ENCODE results near the gene FST.
A peak's percentile ranks its signal among the peaks of the same experiment; 100 is the strongest.

The FST gene, protein sequence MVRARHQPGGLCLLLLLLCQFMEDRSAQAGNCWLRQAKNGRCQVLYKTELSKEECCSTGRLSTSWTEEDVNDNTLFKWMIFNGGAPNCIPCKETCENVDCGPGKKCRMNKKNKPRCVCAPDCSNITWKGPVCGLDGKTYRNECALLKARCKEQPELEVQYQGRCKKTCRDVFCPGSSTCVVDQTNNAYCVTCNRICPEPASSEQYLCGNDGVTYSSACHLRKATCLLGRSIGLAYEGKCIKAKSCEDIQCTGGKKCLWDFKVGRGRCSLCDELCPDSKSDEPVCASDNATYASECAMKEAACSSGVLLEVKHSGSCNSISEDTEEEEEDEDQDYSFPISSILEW

DNA sequence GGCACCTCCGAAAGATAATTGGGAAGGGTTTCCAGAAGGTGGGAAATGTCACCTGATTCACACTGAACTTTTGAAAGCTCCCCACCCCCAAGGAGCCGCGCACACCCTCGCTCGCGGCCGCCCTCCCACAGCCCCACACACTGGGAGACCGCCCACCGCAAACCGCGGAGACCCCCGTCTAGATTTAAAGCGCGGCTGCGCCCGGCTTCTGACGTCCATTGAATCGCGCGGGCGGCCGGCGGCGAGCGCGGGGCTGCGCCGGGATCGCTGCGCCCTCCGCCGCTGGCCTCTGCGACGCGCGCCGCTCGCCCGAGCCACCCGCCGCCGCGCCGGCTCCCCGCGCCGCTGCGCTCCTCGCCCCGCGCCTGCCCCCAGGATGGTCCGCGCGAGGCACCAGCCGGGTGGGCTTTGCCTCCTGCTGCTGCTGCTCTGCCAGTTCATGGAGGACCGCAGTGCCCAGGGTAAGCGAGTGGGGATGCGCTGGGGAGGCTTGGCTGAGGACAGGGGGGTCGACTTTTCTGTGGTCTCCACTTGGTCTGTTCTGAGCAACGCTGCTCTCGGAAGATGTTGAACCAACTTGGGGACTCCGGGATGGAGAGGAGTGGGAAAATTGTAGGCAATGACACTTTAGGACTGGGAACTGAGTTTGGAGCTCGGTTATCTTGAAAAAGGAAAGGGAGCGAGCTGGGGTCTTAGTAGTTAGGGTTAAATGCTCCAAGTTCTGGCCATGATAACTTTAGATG is at the start of gene FST:
Gene FST (plus strand): TSS at position 214 of the 743 bp plus-strand sequence. CDS start 163 bp downstream, at position 377.
- ChIA-PET CTCF (interaction anchor here (0.5 to 0.7 kb wide), 4 partner anchors 169 to 282 kb away, joined by 3 to 7 read pairs (median 4); no protein-coding TSS in a partner anchor), POLR2A (ENCODE audit: low non-redundant PET) (interaction anchor here (0.7 to 0.8 kb wide), 2 partner anchors 52 to 753 kb away, joined by 5 to 10 read pairs; no protein-coding TSS in a partner anchor)
- H3K27ac ChIP-seq: peak within 1 kb of the TSS; percentile 97

DNA sequence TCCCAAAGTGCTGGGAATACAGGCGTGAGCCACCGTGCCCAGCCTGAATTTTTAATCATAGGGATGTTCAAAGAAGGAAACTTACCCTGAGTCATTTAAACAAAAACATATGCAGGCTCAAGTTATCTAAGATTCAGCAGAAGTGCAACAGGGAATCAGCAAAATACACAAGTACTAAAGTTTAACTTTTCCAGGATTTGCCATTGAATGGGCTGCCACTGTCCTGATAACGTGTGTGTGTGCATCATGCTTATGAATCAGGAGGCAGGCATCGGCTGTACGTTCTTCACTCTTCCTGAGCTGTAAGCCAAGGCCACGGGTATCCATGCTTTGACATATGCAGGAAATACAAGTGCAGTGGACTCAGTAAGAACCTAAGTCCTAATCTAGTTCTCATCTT is 48.8 kb upstream of the FST start:
- CTCF ChIA-PET: interaction anchor here (1.2 kb wide), 1 partner anchor 10 kb away, joined by 5 read pairs; no protein-coding TSS in a partner anchor
- no peak for DNase-seq (ENCODE audit: low spot score)
- TF ChIP-seq, protein P1, sequence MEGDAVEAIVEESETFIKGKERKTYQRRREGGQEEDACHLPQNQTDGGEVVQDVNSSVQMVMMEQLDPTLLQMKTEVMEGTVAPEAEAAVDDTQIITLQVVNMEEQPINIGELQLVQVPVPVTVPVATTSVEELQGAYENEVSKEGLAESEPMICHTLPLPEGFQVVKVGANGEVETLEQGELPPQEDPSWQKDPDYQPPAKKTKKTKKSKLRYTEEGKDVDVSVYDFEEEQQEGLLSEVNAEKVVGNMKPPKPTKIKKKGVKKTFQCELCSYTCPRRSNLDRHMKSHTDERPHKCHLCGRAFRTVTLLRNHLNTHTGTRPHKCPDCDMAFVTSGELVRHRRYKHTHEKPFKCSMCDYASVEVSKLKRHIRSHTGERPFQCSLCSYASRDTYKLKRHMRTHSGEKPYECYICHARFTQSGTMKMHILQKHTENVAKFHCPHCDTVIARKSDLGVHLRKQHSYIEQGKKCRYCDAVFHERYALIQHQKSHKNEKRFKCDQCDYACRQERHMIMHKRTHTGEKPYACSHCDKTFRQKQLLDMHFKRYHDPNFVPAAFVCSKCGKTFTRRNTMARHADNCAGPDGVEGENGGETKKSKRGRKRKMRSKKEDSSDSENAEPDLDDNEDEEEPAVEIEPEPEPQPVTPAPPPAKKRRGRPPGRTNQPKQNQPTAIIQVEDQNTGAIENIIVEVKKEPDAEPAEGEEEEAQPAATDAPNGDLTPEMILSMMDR (conservative IDR thresholded peaks at IDR 0.05; ENCODE audit: low read depth): no peak
- POLR2A ChIA-PET (ENCODE audit: low non-redundant PET): no interaction called here
- H3K27ac ChIP-seq: no peak overlapping the region

More for the DNA sequence above, at the start of gene FST:
- peak; percentile 45 for DNase-seq (ENCODE audit: low spot score)
- TF ChIP-seq, protein P1 (conservative IDR thresholded peaks at IDR 0.05; ENCODE audit: low read depth): no peak

GRCh38 chr5:53433026-53433425 is 47.4 kb upstream of the FST start:
- CTCF ChIA-PET: interaction anchor here (0.7 kb wide), 1 partner anchor 263 kb away, joined by 3 read pairs; no protein-coding TSS in a partner anchor
- DNase-seq (ENCODE audit: low spot score): no peak

DNA sequence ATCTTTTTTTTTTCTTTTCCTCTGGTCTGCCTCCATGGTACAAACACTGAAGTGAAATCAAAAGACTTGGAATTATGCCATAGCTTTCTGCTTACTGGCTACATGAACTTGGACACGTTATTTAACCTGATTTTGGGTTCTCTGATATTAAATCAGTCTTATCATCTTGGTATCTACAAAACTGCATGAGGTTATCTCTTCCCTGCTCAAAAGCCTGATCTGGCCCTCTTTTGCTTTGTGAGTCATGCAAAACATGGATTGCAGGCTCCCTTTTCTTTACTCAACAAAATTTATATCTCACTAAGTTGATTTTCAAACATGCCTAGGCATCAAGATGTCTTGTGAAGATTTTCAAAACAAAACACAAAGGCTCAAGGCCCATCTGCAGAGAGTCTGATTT is 45.9 kb upstream of the FST start:
- H3K27ac ChIP-seq: no peak overlapping the region
- ChIA-PET CTCF (interaction anchor here (0.6 kb wide), 2 partner anchors 38 to 264 kb away, joined by 3 read pairs; no protein-coding TSS in a partner anchor), POLR2A (ENCODE audit: low non-redundant PET) (no interaction called here)
- TF ChIP-seq, protein P1 (conservative IDR thresholded peaks at IDR 0.05; ENCODE audit: low read depth): no peak
- DNase-seq (ENCODE audit: low spot score): no peak

More at GRCh38 chr5:53433026-53433425, 47.4 kb upstream of the FST start:
- POLR2A ChIA-PET (ENCODE audit: low non-redundant PET): no interaction called here
- TF ChIP-seq, protein P1 (conservative IDR thresholded peaks at IDR 0.05; ENCODE audit: low read depth): no peak
- no peak overlapping the region for H3K27ac ChIP-seq

DNA sequence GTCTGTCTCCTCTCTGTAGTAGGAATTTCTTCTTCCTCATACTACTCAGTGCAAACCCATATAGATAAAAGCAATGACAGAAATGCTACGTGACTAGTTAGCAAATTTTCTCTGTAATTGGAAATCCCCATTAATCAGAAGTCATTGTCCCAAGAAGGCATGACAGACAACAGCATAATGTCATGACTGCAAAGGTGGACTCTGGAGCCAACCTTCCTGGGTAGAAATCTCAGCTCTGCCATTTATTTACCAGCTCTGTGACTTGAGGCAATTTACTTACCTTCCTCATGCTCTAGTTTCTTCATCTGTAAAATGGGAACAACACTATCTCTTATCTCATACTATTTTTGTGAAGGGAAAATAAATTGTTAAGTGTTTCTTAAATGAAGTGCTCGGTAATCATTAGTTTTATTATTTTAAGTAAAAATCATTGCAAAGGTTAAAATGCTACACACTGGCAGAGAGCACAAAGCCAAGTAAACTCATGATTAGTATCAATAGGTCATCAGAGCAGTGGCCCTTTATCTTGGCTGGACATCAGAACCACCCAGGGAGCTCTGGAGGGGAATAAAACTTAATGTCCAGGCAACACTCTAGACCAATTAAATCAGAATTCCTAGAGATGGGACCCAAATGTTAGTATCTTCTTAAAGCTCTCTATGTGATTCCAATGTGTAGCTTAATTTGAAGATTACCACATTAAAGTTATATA is 43.8 kb upstream of the FST start:
- H3K27ac ChIP-seq: no peak overlapping the region
- DNase-seq (ENCODE audit: low spot score): no peak
- TF ChIP-seq, protein P1 (conservative IDR thresholded peaks at IDR 0.05; ENCODE audit: low read depth): no peak
- ChIA-PET CTCF (interaction anchor here (1.1 kb wide), 1 partner anchor 25 kb away, joined by 3 read pairs; no protein-coding TSS in a partner anchor), POLR2A (ENCODE audit: low non-redundant PET) (no interaction called here)

GRCh38 chr5:53438079-53438478 is 42.4 kb upstream of the FST start:
- ChIA-PET CTCF (interaction anchor here (0.6 to 1.0 kb wide), 5 partner anchors 16 to 430 kb away, joined by 3 to 4 read pairs (median 4); no protein-coding TSS in a partner anchor), POLR2A (ENCODE audit: low non-redundant PET) (no interaction called here)
- no peak overlapping the region for H3K27ac ChIP-seq
- TF ChIP-seq, protein P1 (conservative IDR thresholded peaks at IDR 0.05; ENCODE audit: low read depth): no peak
- DNase-seq (ENCODE audit: low spot score): no peak

Data from RWPE1 (cell line).